ENCODE measurements around the gene C1QTNF5. TPM values are rescaled to one million over a fixed set of nuclear protein-coding genes. Genes with fewer than 3 reads are reported as not detected.

The C1QTNF5 gene
- total RNA-seq, 1 experiment from 2014 or later = 0.33 TPM

GRCh38 chr11:119362741-119363080 lies 22.0 kb upstream of the C1QTNF5 start:
- H3K4me2 ChIP-seq (ENCODE audit: insufficient read depth, insufficient read length, low read length) = no peak overlapping the region
- H4K20me1 ChIP-seq (ENCODE audit: control insufficient read depth, insufficient read depth, insufficient read length) = peaks cover 4% of the 10 kb centered on the region
- H3K27ac ChIP-seq (ENCODE audit: insufficient read length, low read depth, low read length) = no peak overlapping the region
- peaks cover 4% of the 10 kb centered on the region for H3K23me2 ChIP-seq (ENCODE audit: insufficient read length, low read depth, low read length, poor library complexity, severe bottlenecking)
- no peaks in the 10 kb centered on the region for H3K9me3 ChIP-seq (ENCODE audit: control insufficient read depth, low read depth, low read length)
- H2AK5ac ChIP-seq (ENCODE audit: insufficient read length, low read length) = no peak overlapping the region
- H2BK12ac ChIP-seq (ENCODE audit: insufficient read length, low read depth, low read length) = no peak overlapping the region
- no peak overlapping the region for H2BK5ac ChIP-seq (ENCODE audit: insufficient read length, low read length)
- H2BK20ac ChIP-seq (ENCODE audit: low read depth, low read length, poor library complexity, severe bottlenecking) = no peak overlapping the region
- no peak overlapping the region for H4K91ac ChIP-seq (ENCODE audit: insufficient read length, low read depth, low read length)
- peaks cover 7% of the 10 kb centered on the region; the same call in 1 of the 2 replicates for H3K4me1 ChIP-seq (ENCODE audit: insufficient read depth, low read length)
- H3K27me3 ChIP-seq (ENCODE audit: insufficient read depth, low read length) = peaks cover 23% of the 10 kb centered on the region; the same call in 1 of the 2 replicates
- H3T11ph ChIP-seq (ENCODE audit: low read length) = no peak overlapping the region
- H3K79me1 ChIP-seq (ENCODE audit: insufficient read depth, low read depth, low read length, poor library complexity, severe bottlenecking) = no peaks in the 10 kb centered on the region
- peaks cover 71% of the 10 kb centered on the region for H3K27me3 Mint-ChIP-seq (ENCODE audit: low read depth)
- no peak overlapping the region for H2BK120ac ChIP-seq (ENCODE audit: low read depth, low read length, poor library complexity, severe bottlenecking)
- no peak overlapping the region for H3K56ac ChIP-seq (ENCODE audit: insufficient read length, low read depth, low read length)
- H3K9ac ChIP-seq (ENCODE audit: extremely low read depth, insufficient read length, low read length) = no peak overlapping the region
- peaks cover 2 to 5% of the 10 kb centered on the region in 2 experiments; a peak in 2 of 5 replicates for H3K9me3 Mint-ChIP-seq
- no CpG with 5 or more reads among the region's 5 CpGs for WGBS (ENCODE audit: extremely low coverage, insufficient read length, low lambda C conversion rate)
- H3K23ac ChIP-seq (ENCODE audit: insufficient read length, low read depth, low read length) = no peak overlapping the region
- no peak overlapping the region for H2AFZ ChIP-seq (ENCODE audit: low read length)
- H3K79me2 ChIP-seq (ENCODE audit: insufficient read depth, low read length) = no peaks in the 10 kb centered on the region
- H3K4me3 Mint-ChIP-seq = 0 out of 5 replicates have a peak overlapping the region, but pooled peaks of 1 of the 2 experiments have one; percentile 47
- no peak overlapping the region for H3K14ac ChIP-seq (ENCODE audit: insufficient read depth, low read length)
- H4K5ac ChIP-seq (ENCODE audit: insufficient read length, low read depth, low read length) = no peak overlapping the region
- H3K36me3 Mint-ChIP-seq (ENCODE audit: insufficient read depth in 1 of 3, low read depth in 3 of 3) = peaks cover 9 to 28% (median 22%) of the 10 kb centered on the region in 3 experiments
- TF ChIP-seq CTCF (conservative IDR thresholded peaks at IDR 0.05) = no peak
- no peak overlapping the region for H3K18ac ChIP-seq (ENCODE audit: insufficient read length, low read depth, low read length)
- no peak overlapping the region for H3K27ac Mint-ChIP-seq
- DNase-seq = no peak
- H4K8ac ChIP-seq (replicated peaks; ENCODE audit: insufficient read length, low read depth, low read length) = no peak overlapping the region
- no peak overlapping the region for H2BK15ac ChIP-seq (ENCODE audit: low read depth, low read length)
- H3K4me1 Mint-ChIP-seq = peaks cover 36 to 37% of the 10 kb centered on the region in 2 experiments
- no peak overlapping the region for H3K4ac ChIP-seq (ENCODE audit: low read depth, low read length)

Measured in H9 (cell line).